Measurements from ENCODE around the gene RFC1.
"Not testable (repeated sequence)": the region's sequence is repeated elsewhere in the genome, so short reads cannot be mapped to it uniquely, and the experiment has no call there.

RFC1 gene

GRCh38 chr4:39406763-39407583, 40.8 kb upstream of the RFC1 start, which contains the start of gene KLB:
Gene KLB (plus strand): TSS chr4:39406930. CDS start chr4:39406950, 20 bp downstream.
- ChIA-PET POLR2A (interaction anchor here (0.6 to 2.4 kb wide), 2 partner anchors 13 to 52 kb away, joined by 3 to 7 read pairs; partner anchors contain the start of genes LIAS and RPL9), CTCF (no interaction called here)
- no peak for DNase-seq (ENCODE audit: extremely low spot score)
- TF ChIP-seq L3MBTL2 (conservative IDR thresholded peaks at IDR 0.05), result no peak

DNA sequence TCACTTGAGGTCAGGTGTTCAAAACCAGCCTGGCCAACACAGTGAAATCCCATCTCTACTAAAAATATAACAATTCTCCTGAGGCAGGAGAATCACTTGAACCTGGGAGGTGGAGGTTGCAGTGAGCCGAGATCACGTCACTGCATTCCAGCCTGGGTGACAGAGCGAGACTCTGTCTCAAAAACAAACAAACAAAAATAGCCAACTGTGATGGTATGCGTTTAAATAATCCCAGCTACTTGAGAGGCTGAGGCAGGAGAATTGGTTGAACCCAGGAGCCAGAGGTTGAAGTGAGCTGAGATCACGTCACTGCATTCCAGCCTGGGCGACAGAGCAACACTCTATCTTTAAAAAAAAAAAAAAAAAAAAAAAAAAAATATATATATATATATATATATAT, 35.5 kb upstream of the RFC1 start:
- DNase-seq (ENCODE audit: extremely low spot score); CTCF ChIA-PET: not testable (repeated sequence)
- POLR2A ChIA-PET, result interaction anchor here (0.7 kb wide), 1 partner anchor 58 kb away, joined by 3 read pairs; the partner anchor contains the start of gene LIAS

GRCh38 chr4:39394706-39395105, 28.5 kb upstream of the RFC1 start:
- ChIA-PET CTCF (no interaction called here), POLR2A (no interaction called here)
- TF ChIP-seq NFRKB (IDR thresholded peaks at IDR 0.05) (no peak), CTBP1 (IDR thresholded peaks at IDR 0.05; ENCODE audit: borderline replicate concordance) (no peak), FOXM1 (IDR thresholded peaks at IDR 0.05; ENCODE audit: borderline replicate concordance) (no peak), LEF1 (IDR thresholded peaks at IDR 0.05; ENCODE audit: borderline replicate concordance) (no peak), L3MBTL2 (conservative IDR thresholded peaks at IDR 0.05) (no peak), BHLHE40 (IDR thresholded peaks at IDR 0.05; ENCODE audit: borderline replicate concordance) (no peak), TARDBP (IDR thresholded peaks at IDR 0.05) (no peak), FOXA1 (IDR thresholded peaks at IDR 0.05) (no peak), ZNF384 (IDR thresholded peaks at IDR 0.05) (no peak), ARNT (IDR thresholded peaks at IDR 0.05) (no peak), SP1 (IDR thresholded peaks at IDR 0.05) (no peak), SUZ12 (IDR thresholded peaks at IDR 0.05) (no peak), FOXK2 (IDR thresholded peaks at IDR 0.05) (no peak), ELF4 (IDR thresholded peaks at IDR 0.05) (no peak), HDGF (IDR thresholded peaks at IDR 0.05; ENCODE audit: borderline replicate concordance) (no peak)
- TF ChIP-seq, protein P1, sequence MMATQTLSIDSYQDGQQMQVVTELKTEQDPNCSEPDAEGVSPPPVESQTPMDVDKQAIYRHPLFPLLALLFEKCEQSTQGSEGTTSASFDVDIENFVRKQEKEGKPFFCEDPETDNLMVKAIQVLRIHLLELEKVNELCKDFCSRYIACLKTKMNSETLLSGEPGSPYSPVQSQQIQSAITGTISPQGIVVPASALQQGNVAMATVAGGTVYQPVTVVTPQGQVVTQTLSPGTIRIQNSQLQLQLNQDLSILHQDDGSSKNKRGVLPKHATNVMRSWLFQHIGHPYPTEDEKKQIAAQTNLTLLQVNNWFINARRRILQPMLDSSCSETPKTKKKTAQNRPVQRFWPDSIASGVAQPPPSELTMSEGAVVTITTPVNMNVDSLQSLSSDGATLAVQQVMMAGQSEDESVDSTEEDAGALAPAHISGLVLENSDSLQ (IDR thresholded peaks at IDR 0.05), result no peak
- DNase-seq (ENCODE audit: extremely low spot score), result no peak

DNA sequence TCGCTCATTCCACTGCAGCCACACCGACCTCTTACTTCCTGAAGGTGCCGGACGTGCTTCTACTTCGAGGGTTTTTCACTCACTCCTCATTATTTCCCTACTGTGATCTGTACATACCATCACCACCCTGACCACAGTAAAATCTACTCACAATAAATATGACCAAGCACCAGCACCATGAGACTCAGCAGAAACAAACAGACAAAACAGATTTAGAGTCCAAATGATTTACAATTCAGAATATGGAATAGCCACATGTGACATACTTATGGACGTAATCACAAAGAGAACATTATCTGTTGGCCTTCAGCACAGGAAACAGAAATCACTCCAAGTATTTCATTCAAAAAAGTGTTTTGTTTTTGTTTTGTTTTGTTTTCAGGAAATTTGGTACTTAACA, 24.4 kb upstream of the RFC1 start:
- TF ChIP-seq TARDBP (IDR thresholded peaks at IDR 0.05), result no peak
- TF ChIP-seq FOXM1 (IDR thresholded peaks at IDR 0.05; ENCODE audit: borderline replicate concordance), result no peak
- no peak for TF ChIP-seq LEF1 (IDR thresholded peaks at IDR 0.05; ENCODE audit: borderline replicate concordance)
- no peak for TF ChIP-seq HDGF (IDR thresholded peaks at IDR 0.05; ENCODE audit: borderline replicate concordance)
- no peak for TF ChIP-seq FOXA1 (IDR thresholded peaks at IDR 0.05)
- TF ChIP-seq ELF4 (IDR thresholded peaks at IDR 0.05), result no peak
- TF ChIP-seq BHLHE40 (IDR thresholded peaks at IDR 0.05; ENCODE audit: borderline replicate concordance), result no peak
- no peak for TF ChIP-seq SP1 (IDR thresholded peaks at IDR 0.05)
- TF ChIP-seq SUZ12 (IDR thresholded peaks at IDR 0.05), result no peak
- no peak for DNase-seq (ENCODE audit: extremely low spot score)
- ChIA-PET POLR2A (no interaction called here), CTCF (no interaction called here)

- DNase-seq (ENCODE audit: extremely low spot score), result no peak
- POLR2A ChIA-PET, result no interaction called here
- CTCF ChIA-PET, result interaction anchor here (1.0 kb wide), 1 partner anchor 43 kb away, joined by 3 read pairs; no protein-coding TSS in a partner anchor
- no peak for TF ChIP-seq FOXM1 (IDR thresholded peaks at IDR 0.05; ENCODE audit: borderline replicate concordance)
- TF ChIP-seq TARDBP (IDR thresholded peaks at IDR 0.05), result no peak
- TF ChIP-seq ELF4 (IDR thresholded peaks at IDR 0.05), result no peak
- TF ChIP-seq L3MBTL2 (conservative IDR thresholded peaks at IDR 0.05), result no peak
- TF ChIP-seq SP1 (IDR thresholded peaks at IDR 0.05), result no peak
Measured at GRCh38 chr4:39384563-39384962, 18.4 kb upstream of the RFC1 start.

- DNase-seq (ENCODE audit: extremely low spot score), result no peak
- ChIA-PET POLR2A (no interaction called here), CTCF (interaction anchor here (1.0 kb wide), 1 partner anchor 44 kb away, joined by 3 read pairs; no protein-coding TSS in a partner anchor)
- no peak for TF ChIP-seq FOXK2 (IDR thresholded peaks at IDR 0.05)
- no peak for TF ChIP-seq TARDBP (IDR thresholded peaks at IDR 0.05)
- no peak for TF ChIP-seq NFRKB (IDR thresholded peaks at IDR 0.05)
- no peak for TF ChIP-seq SUZ12 (IDR thresholded peaks at IDR 0.05)
- no peak for TF ChIP-seq ELF4 (IDR thresholded peaks at IDR 0.05)
- no peak for TF ChIP-seq HDGF (IDR thresholded peaks at IDR 0.05; ENCODE audit: borderline replicate concordance)
- TF ChIP-seq, protein P1 (IDR thresholded peaks at IDR 0.05), result no peak
- no peak for TF ChIP-seq ARNT (IDR thresholded peaks at IDR 0.05)
- TF ChIP-seq FOXA1 (IDR thresholded peaks at IDR 0.05), result no peak
- no peak for TF ChIP-seq L3MBTL2 (conservative IDR thresholded peaks at IDR 0.05)
- no peak for TF ChIP-seq LEF1 (IDR thresholded peaks at IDR 0.05; ENCODE audit: borderline replicate concordance)
Measured at GRCh38 chr4:39383690-39384089, 17.5 kb upstream of the RFC1 start.

DNA sequence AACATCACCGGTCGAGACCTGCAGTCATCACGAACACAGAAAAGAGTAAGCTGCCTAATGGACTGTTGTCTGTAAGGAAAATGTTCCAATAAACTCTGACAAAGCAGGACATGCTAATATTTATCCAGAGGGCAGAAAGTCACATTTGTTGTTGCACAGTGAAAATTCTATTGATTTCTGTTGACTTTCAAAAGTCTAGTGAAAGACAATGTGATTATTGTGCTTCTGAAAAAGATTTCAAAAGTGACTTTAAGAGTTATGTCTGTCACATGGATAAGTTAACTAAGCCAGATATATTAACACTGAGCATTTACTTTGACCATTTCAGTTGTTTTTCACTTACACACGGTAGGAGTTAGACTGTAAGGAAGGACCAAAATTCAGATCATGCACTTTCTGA, 9.3 kb upstream of the RFC1 start:
- no peak for DNase-seq (ENCODE audit: extremely low spot score)
- ChIA-PET CTCF (no interaction called here), POLR2A (no interaction called here)
- TF ChIP-seq ELF4 (IDR thresholded peaks at IDR 0.05), result no peak
- no peak for TF ChIP-seq L3MBTL2 (conservative IDR thresholded peaks at IDR 0.05)
- no peak for TF ChIP-seq SP1 (IDR thresholded peaks at IDR 0.05)
- no peak for TF ChIP-seq NFRKB (IDR thresholded peaks at IDR 0.05)
- no peak for TF ChIP-seq TARDBP (IDR thresholded peaks at IDR 0.05)
- no peak for TF ChIP-seq FOXM1 (IDR thresholded peaks at IDR 0.05; ENCODE audit: borderline replicate concordance)

DNA sequence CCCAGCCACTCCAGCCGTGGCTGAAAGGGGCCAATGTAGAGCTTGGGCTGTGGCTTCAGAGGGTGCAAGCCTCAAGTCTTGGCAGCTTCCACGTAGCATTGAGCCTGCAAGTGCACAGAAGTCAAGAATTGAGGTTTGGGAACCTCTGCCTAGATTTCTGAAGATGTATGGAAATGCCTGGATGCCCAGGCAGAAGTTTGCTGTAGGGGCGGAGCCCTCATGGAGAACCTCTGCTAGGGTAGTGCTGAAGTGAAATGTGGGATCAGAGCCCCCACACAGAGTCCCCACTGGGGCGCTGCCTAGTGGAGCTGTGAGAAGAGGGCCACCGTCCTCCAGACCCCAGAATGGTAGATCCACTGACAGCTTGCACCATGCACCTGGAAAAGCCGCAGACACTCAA, 5.0 kb upstream of the RFC1 start:
- POLR2A ChIA-PET; DNase-seq (ENCODE audit: extremely low spot score); CTCF ChIA-PET: not testable (repeated sequence)
